Hepatocyte (in vitro differentiated cells): ENCODE measurements around the gene FAM83E. TPM values are rescaled to one million over a fixed set of nuclear protein-coding genes. Genes with fewer than 3 reads are reported as not detected.
A peak's percentile ranks its signal among the peaks of the same experiment; 100 is the strongest.

Experiments
- DNase-seq: peaks from one replicate; pipeline ENCODE4 v3.0.0-alpha.2; 2016; ENCODE audit warnings: low spot score
- H2AFZ ChIP-seq: fragments of 200-600 bp; sonication (generic); 2 replicates; pipeline ENCODE4 v1.6.0; 2016; ENCODE audit warnings: antibody characterized with exemption, mild to moderate bottlenecking
- H3K27ac ChIP-seq: fragments of 200-600 bp; sonication (generic); 2 replicates; pipeline ENCODE4 v1.5.1; 2016; ENCODE audit warnings: mild to moderate bottlenecking
- H3K27me3 ChIP-seq: fragments of 200-600 bp; sonication (generic); 2 replicates; pipeline ENCODE4 v1.6.1; 2016
- H3K36me3 ChIP-seq: fragments of 200-600 bp; sonication (generic); replicated peaks from 2 replicates; pipeline ENCODE4 v1.5.1; 2016; ENCODE audit warnings: low read depth; ENCODE audit not compliant: insufficient read depth
- H3K4me1 ChIP-seq: fragments of 200-600 bp; sonication (generic); 2 replicates; pipeline ENCODE4 v1.5.1; 2016; ENCODE audit warnings: mild to moderate bottlenecking, moderate library complexity; ENCODE audit not compliant: insufficient read depth
- H3K4me2 ChIP-seq: fragments of 200-600 bp; sonication (generic); 2 replicates; pipeline ENCODE4 v1.6.0; 2016
- H3K4me3 ChIP-seq: fragments of 200-600 bp; sonication (generic); 2 replicates; pipeline ENCODE4 v1.5.1; 2016; ENCODE audit warnings: mild to moderate bottlenecking
- H3K79me2 ChIP-seq: fragments of 200-600 bp; sonication (generic); 2 replicates; pipeline ENCODE4 v1.6.0; 2017; ENCODE audit warnings: mild to moderate bottlenecking
- H3K9me2 ChIP-seq: fragments of 200-600 bp; sonication (generic); replicated peaks from 2 replicates; pipeline ENCODE4 v1.6.0; 2017; ENCODE audit warnings: mild to moderate bottlenecking; ENCODE audit not compliant: insufficient read depth
- H3K9me3 ChIP-seq: fragments of 200-600 bp; sonication (generic); 2 replicates; pipeline ENCODE4 v1.5.1; 2016; ENCODE audit warnings: low read depth, mild to moderate bottlenecking
- H4K20me1 ChIP-seq: fragments of 200-600 bp; sonication (generic); 2 replicates; pipeline ENCODE4 v1.6.0; 2016; ENCODE audit warnings: mild to moderate bottlenecking; ENCODE audit not compliant: insufficient read depth, poor library complexity, severe bottlenecking
- CTCF ChIP-seq: fragments of 200-600 bp; sonication (generic); IDR thresholded peaks from 2 replicates; pipeline ENCODE4 v1.5.1; 2016; ENCODE audit warnings: antibody characterized with exemption, mild to moderate bottlenecking; ENCODE audit not compliant: poor library complexity
- EZH2 ChIP-seq: fragments of 200-600 bp; sonication (generic); IDR thresholded peaks from 2 replicates; pipeline ENCODE4 v1.6.1; 2016; ENCODE audit warnings: antibody characterized with exemption, mild to moderate bottlenecking, borderline replicate concordance
- EZH2phosphoT487 ChIP-seq: fragments of 200-600 bp; sonication (generic); IDR thresholded peaks from one replicate; pipeline ENCODE4 v1.6.1; 2018; ENCODE audit warnings: antibody characterized with exemption, mild to moderate bottlenecking, low read depth, moderate library complexity; ENCODE audit not compliant: unreplicated experiment, severe bottlenecking
- WGBS: methylation state at CpG from one replicate; pipeline ENCODE4 v1.1.6; 2016; ENCODE audit warnings: low lambda C conversion rate; ENCODE audit errors: missing lambda C conversion rate; 5-methylcytosine and 5-hydroxymethylcytosine counted together
- polyA plus RNA-seq: library from polyadenylated mRNA; unstranded; fragments of >200 nt; fragmentation: Nextera tagmentation; extraction: Ambion mirVana; gene quantifications from 2 replicates; pipeline ENCODE4 v1.2.1, GENCODE V29; 2016
- total RNA-seq: library from RNA; depleted of rRNA; stranded (reverse); fragments of >200 nt; gene quantifications from 2 replicates; pipeline ENCODE4 v1.2.3, GENCODE V29; 2014

The FAM83E gene
- total and polyA plus RNA-seq, 2 experiments from 2014 or later = 12.4 to 22.2 TPM

DNA sequence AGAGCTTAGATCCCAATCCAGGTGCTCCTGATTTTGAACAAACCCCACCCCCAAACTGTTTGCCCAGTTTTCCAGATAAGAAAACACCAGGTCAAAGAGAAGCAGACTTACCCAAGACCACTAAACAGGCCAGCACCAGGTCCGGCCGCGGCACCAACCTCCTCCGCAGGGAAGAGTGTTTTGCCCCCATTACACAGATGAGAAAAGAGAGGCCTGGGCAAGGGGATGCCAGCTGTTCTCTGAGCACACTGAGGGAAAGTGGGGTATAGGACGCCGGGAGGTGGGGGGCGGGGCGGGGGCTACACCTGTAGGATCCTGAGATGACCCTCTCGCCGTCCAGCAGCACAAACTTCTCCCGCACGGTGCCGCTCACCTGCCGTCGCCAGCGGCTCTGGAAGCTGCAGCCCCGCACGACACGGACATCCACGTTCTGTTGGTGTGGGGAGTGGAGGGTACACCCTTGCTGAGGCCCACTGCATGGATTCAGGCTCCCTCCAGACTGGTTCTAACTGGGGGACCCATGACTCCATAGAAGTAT, 5.2 kb downstream of the FAM83E start:
- Histone ChIP-seq H3K36me3 (no peaks in the 10 kb centered on the region), H4K20me1 (no peaks in the 10 kb centered on the region)
- WGBS = 97% methylated on average over 20 of the region's 20 CpGs

GRCh38 chr19:48608798-48609263, 6.0 kb downstream of the FAM83E start:
- peaks cover 5% of the 10 kb centered on the region for H3K79me2 ChIP-seq
- no peak overlapping the region for H2AFZ ChIP-seq
- no peaks in the 10 kb centered on the region for H3K27me3 ChIP-seq
- H3K27ac ChIP-seq = no peak overlapping the region
- WGBS = 50% methylated on average over 9 of the region's 9 CpGs
- peaks cover 4% of the 10 kb centered on the region for H3K4me1 ChIP-seq
- TF ChIP-seq EZH2 (no peak), CTCF (peak; percentile 38), EZH2phosphoT487 (no peak)
- H3K9me3 ChIP-seq = no peaks in the 10 kb centered on the region
- no peaks in the 10 kb centered on the region for H3K9me2 ChIP-seq
- DNase-seq = no peak
- H3K4me2 ChIP-seq = no peak overlapping the region
- H4K20me1 ChIP-seq = no peaks in the 10 kb centered on the region
- no peaks in the 10 kb centered on the region for H3K36me3 ChIP-seq
- H3K4me3 ChIP-seq = no peak overlapping the region

More for the DNA sequence above, 5.2 kb downstream of the FAM83E start:
- Histone ChIP-seq H3K4me3 (no peak overlapping the region), H3K27ac (no peak overlapping the region), H3K4me1 (peaks cover 5% of the 10 kb centered on the region), H3K9me3 (no peaks in the 10 kb centered on the region), H3K9me2 (no peaks in the 10 kb centered on the region), H3K4me2 (no peak overlapping the region), H3K79me2 (peaks cover 7% of the 10 kb centered on the region), H2AFZ (no peak overlapping the region), H3K27me3 (no peaks in the 10 kb centered on the region)
- no peak for DNase-seq
- no peak for TF ChIP-seq CTCF
- no peak for TF ChIP-seq EZH2
- no peak for TF ChIP-seq EZH2phosphoT487

- no peak overlapping the region for H3K4me3 ChIP-seq
- no peak for DNase-seq
- no peaks in the 10 kb centered on the region for H3K79me2 ChIP-seq
- H3K4me1 ChIP-seq = peaks cover 4% of the 10 kb centered on the region
- no peak overlapping the region for H3K27ac ChIP-seq
- no peaks in the 10 kb centered on the region for H3K9me2 ChIP-seq
- no peaks in the 10 kb centered on the region for H3K9me3 ChIP-seq
- no peaks in the 10 kb centered on the region for H4K20me1 ChIP-seq
- no peaks in the 10 kb centered on the region for H3K27me3 ChIP-seq
- 93% methylated on average over 7 of the region's 7 CpGs for WGBS
- no peak overlapping the region for H3K4me2 ChIP-seq
- H3K36me3 ChIP-seq = no peaks in the 10 kb centered on the region
- TF ChIP-seq EZH2 (no peak), EZH2phosphoT487 (no peak), CTCF (no peak)
- no peak overlapping the region for H2AFZ ChIP-seq
These were observed 7.5 kb downstream of the FAM83E start for GRCh38 chr19:48607359-48607755.
